Hematopoietic multipotent progenitor cell treated with erythropoietin and hydrocortisone succinate and interleukin-3 and kit ligand, for 6 days (in vitro differentiated cells): ENCODE measurements around the gene SPATA32.
A peak's percentile ranks its signal among the peaks of the same experiment; 100 is the strongest.

Experiments used
- DNase-seq: peaks from one replicate; pipeline ENCODE4 v3.0.0-alpha.2; 2015

Gene SPATA32

GRCh38 chr17:45246338-45246737 is 15.6 kb downstream of the SPATA32 start:
- DNase-seq = no peak

- no peak for DNase-seq
Measured at GRCh38 chr17:45244725-45245656, 16.9 kb downstream of the SPATA32 start.

- no peak for DNase-seq
Measured at GRCh38 chr17:45243750-45244149, 18.1 kb downstream of the SPATA32 start.

- no peak for DNase-seq
Measured at GRCh38 chr17:45242029-45242414, 19.9 kb downstream of the SPATA32 start.

- no peak for DNase-seq
Measured at GRCh38 chr17:45241328-45242028, 20.4 kb downstream of the SPATA32 start.

- no peak for DNase-seq
Measured at GRCh38 chr17:45240905-45241327, 21.0 kb downstream of the SPATA32 start.

GRCh38 chr17:45238155-45238774 is 23.6 kb downstream of the SPATA32 start:
- DNase-seq = no peak

GRCh38 chr17:45237686-45238085 is 24.2 kb downstream of the SPATA32 start:
- DNase-seq = no peak

- no peak for DNase-seq
Measured at GRCh38 chr17:45236282-45236606, 25.6 kb downstream of the SPATA32 start.

GRCh38 chr17:45235416-45236281 is 26.2 kb downstream of the SPATA32 start:
- DNase-seq = peak; percentile 91

- no peak for DNase-seq
Measured at GRCh38 chr17:45234641-45235415, 27.1 kb downstream of the SPATA32 start.

GRCh38 chr17:45233423-45233924 is 28.4 kb downstream of the SPATA32 start:
- no peak for DNase-seq

- DNase-seq = no peak
Measured at GRCh38 chr17:45232514-45233422, 29.1 kb downstream of the SPATA32 start.

- no peak for DNase-seq
Measured at GRCh38 chr17:45231481-45232116, 30.3 kb downstream of the SPATA32 start.

- no peak for DNase-seq
Measured at GRCh38 chr17:45230787-45231480, 31.0 kb downstream of the SPATA32 start.

- no peak for DNase-seq
Measured at GRCh38 chr17:45230410-45230786, 31.5 kb downstream of the SPATA32 start.

GRCh38 chr17:45229681-45230409 is 32.0 kb downstream of the SPATA32 start:
- DNase-seq = no peak

GRCh38 chr17:45228763-45229539 is 32.9 kb downstream of the SPATA32 start:
- DNase-seq = peak; percentile 87
